Bone marrow (tissue), 2 donors: ENCODE results near the gene TSPAN14.
"Not testable (repeated sequence)": the region's sequence is repeated elsewhere in the genome, so short reads cannot be mapped to it uniquely, and the experiment has no call there.

Experiments
- DNase-seq, 2 donors: peaks; one replicate each; lab custom pipeline; 2025; lab: John Stamatoyannopoulos, UW

Gene TSPAN14

DNA sequence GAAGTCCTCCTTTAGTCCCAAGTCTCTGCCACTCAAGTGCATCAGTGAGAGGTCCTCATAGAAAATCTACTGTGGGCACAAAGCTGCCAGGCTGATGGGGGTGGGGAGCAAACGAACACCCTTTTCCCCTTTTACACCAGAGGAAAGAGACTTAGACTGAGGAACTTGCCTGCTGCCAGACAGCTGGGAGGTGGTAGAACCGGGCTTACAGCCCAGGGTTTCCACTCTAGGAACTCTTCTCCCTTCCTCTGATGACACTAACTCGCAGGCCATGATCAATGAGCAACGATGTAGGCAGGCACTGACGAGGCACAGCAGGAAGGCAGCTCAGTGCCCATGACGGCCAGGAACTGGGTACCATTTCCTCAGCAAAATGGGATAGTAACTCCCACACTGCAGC is 72.6 kb downstream of the TSPAN14 start:
- DNase-seq, result peak in 1 of 2 donors; percentile 68

DNA sequence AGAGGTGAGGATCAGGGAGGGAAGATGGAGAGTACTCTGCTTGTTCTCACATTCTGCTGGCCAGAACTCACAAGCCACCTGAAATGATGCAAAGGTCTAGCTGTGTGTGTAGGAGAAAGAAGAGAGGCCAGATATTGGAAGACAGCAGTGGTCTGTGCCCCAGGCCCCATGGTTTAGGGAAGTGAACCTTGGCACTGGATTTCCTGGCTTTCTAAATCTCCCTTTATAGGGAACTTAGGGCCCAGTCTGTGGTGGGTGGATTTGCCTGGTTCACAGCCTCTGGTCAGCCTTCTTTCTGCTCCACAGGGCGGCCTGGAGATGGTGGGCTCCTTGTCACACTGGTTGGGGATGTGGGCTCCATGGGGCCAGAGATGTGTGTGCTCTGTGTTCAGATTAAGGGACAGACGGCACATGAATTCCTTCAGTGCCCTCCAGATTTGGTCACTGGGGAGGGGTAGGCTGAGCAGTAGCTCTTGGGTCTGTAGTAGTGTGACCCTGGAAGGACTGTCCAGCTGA is 74.1 kb downstream of the TSPAN14 start:
- no peak for DNase-seq

DNA sequence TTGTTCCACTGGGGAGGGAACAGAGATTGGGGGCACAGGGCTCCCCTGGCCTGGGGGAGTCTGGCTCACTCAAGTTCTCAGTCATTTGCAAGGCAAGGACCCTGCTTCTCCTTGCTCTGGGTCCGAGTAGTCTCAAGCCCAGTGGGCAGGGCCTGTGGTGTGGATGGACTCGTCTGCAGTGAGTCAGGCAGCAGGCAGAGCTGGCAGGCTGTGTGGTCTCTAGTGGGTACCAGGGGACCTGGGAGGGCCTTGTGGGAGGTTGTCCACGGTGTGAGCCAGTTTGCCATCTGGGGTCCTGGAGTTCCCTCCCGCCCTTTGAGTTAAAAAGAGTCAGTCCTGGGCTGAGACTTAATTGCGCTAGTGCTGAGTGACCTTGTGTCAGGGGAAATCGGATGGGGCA is 74.8 kb downstream of the TSPAN14 start:
- no peak for DNase-seq

DNA sequence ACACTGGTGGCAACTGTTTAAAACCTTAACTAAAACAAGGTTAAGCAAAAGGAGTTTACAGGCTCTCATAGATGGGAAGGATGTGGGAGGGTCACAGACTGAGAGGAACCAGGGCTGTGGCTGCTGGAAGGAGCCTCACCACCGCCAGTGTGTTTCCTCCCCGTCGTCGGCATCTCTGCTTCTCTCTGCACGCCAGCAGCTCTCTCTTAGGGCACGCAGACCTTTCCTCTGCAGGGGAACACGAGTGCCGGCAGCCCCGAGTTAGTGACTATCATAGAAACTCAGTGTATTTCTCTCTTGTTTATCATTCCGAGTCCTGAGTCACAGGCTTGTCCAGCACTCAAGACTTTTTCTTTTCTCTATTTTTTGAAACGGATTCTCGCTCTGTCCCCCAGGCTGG is 75.5 kb downstream of the TSPAN14 start:
- DNase-seq, result peak in 1 of 2 donors; percentile 97

DNA sequence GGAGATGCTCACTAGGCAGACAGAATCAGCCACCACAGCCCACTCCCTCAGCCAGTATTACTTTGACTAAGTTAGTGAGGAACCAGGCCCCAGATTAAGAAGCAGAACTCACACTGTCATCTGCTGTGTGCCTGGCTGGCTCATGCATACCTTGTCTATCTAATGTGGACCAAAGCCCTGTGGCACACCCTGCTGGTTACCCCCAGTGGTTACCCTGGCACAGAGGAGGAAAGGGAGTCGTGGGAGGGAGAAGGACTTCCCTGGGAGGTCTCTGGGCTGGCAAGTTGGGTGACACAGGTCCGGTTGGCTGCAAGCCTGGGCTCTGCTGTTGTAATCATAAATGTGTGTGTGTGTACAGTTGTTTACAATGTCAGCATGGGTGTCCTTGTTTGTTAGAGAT is 76.1 kb downstream of the TSPAN14 start:
- DNase-seq, result peak in 1 of 2 donors; percentile 79

DNA sequence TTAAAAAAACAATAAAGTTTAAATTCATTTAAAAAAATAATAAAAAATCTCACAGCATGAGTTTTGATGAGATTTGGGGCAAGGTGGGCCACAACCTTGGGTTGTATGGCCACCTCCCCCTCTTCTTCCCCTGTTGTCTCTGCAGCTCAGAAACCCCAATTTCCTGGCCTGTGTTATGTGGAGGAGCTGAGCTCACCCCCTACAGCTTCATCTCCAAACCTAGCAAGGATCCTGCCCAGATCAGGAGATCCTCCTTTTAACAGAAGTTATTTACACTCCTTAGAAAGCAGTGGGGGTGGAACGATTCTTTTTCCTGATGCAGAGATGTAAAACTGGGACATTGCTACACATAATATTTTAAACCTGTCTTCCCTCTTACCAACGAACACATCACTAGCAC is 76.7 kb downstream of the TSPAN14 start:
- peak in 1 of 2 donors; percentile 46 for DNase-seq

- no peak for DNase-seq
These were observed 78.5 kb downstream of the TSPAN14 start for GRCh38 chr10:80532571-80532970.

GRCh38 chr10:80534059-80534458 is 79.9 kb downstream of the TSPAN14 start:
- not testable (repeated sequence) for DNase-seq

DNA sequence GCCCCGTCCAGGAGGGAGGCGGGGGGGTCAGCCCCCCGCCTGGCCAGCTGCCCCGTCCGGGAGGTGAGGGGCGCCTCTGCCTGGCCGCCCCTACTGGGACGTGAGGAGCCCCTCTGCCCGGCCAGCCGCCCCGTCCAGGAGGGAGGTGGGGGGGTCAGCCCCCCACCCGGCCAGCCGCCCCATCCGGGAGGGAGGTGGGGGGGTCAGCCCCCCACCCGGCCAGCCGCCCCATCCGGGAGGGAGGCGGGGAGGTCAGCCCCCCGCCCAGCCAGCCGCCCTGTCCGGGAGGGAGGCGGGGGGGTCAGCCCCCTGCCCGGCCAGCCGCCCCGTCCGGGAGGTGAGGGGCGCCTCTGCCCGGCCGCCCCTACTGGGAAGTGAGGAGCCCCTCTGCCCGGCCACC is 80.5 kb downstream of the TSPAN14 start:
- DNase-seq, result not testable (repeated sequence)

DNA sequence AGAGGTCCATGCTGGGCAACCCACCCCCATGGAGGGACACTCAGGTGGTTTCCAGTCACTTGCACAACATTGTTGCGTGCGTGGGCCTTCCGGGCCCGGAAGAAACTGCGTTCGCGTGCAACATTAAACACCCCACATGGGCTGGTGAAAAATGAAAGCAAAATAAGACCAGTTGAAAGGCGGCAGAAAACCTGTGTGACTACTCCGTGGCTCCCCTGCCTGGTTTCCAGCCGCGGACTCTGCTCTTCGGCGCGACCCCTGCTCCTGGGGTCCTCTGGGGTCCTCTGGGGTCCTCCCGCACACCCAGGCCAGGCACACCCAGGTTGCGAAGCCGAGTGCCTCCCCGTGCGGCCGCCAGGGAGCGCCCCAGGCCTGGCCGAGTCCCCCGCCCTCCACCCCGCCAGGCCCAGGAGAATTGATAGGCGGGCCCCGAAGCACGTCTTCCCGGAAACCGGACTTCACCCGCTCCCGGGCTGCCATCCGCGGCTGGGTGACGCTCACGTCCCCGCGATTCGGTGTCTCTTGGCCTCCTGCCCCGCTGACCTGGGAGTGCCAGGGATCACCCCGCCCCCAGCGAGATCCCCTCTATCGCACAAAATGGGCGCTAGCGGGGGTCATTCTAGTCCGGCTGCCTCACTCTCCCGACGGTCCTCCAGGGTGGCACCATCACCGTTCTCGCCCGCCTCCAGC is 81.7 kb downstream of the TSPAN14 start:
- DNase-seq, result peak in 1 of 2 donors; percentile 42

DNA sequence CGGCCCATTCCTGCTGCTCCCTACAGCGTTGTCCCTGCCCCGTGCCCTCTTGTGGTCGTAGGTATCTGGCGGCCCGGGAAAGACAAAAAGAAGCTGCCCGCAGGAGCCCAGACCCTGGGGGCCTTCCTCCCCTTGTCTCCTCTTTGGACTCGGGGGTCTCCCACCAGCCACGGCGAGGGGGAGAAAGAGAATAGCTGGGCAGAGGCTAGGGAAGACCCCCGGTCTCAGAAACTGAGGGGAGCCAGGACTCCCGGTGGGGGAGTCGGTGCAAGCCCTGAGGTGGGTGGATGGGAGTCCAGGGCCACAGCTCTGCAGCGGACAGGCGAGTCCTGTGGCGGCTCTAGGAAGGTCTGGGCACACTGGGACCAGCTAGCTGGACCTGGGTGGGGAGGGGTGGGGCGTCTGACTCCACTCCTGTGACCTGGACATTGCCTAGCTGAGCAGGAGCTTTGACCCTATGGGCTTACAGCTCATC is 82.3 kb downstream of the TSPAN14 start:
- no peak for DNase-seq

- DNase-seq, result no peak
These were observed 83.1 kb downstream of the TSPAN14 start for GRCh38 chr10:80537086-80537735.

DNA sequence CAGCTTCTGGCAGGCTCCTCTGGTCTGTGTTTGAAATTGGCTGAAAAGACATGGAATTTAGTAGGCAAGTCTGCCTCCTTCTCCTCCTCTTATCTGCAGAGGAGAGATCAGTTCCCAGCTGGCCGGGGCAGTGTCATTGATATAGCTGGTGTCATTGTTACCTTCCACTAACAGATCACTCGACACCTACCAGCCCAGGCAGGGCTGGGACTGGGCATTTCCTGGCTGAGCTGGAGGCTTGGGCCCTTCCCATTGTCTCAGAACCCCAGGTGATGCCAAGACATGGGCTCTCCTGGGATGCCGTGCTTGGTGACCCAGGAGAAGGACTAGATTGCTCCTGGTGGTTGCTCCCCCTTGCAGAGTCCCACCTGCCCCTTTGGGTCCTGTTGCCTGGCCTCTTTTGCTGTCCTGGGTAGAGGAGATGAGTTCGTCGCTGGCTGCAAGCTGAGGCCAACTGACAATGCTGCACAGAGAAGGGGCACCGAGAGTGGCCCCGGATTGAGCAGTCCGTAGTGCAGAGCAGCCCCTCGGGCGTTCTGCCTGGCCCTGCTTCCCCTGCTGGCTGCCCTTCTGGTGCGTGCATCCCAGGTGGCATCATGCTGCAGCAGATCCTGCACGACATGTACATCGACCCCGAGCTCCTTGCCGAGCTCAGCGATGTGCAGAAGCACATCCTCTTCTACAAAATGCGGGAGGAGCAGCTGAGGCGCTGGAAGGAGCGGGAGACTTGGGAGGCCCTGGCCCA is 83.8 kb downstream of the TSPAN14 start, which contains the start of gene SH2D4B:
TSS of gene SH2D4B (plus strand) at position 167 of the 745 bp plus-strand sequence. CDS start at position 597, 430 bp downstream.
- no peak for DNase-seq

DNA sequence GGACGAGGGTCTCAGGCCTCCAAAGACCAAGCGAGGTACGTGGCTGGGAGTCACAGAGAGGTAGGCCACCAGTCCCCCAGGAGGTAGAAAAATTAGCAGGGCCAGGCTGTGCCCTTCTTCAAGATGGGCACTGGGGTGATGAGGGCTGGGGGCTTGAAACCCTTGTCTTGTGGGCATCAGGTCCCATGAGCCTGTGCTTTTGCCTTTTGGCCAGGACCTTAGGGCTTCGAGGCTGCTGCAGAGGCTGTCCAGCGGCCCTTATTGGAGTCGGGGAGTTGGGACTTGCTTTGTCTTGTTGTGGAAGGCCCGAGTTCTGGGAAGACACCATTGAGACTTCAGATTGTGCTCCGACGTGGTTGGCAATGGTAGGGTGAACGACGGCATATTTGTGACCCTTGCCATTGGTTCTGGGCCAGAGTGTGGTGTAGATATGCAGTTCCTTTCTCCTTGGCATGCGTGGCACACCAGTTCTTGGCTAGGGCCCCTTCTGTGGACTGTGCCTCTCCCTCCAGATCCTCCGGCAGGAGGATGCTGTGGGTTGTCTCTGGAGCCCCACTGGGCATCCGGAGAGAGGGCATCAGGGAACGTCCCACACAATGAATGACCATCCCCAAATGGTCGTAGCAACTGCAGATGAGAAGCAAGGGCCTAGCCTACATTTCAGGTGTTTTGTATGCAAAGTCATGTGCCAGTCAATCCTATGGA is 84.5 kb downstream of the TSPAN14 start:
- no peak for DNase-seq

GRCh38 chr10:80539421-80540031 is 85.4 kb downstream of the TSPAN14 start:
- DNase-seq, result peak in 1 of 2 donors; percentile 51

DNA sequence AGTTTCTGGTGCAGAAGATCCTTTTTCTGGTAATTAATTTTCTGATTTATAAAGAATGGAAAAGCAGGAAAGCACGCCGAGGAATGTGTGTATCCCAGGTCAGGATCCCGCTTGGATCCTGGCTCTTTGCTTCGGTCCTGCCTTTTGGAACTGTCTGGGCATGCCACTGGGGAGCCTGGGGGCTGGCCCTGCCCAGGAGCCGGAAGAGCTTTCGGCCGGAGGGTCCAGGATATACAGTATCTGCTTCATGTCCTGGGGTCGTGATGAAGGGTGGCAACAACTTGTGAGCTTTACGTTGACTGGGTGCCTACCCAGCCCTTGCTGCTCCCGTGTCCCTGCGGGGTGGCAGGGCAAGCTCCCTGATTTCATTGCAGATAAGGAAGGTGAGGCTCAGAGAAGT is 86.0 kb downstream of the TSPAN14 start:
- no peak for DNase-seq

GRCh38 chr10:80540618-80540980 is 86.5 kb downstream of the TSPAN14 start:
- DNase-seq, result no peak

- DNase-seq, result peak in 1 of 2 donors; percentile 70
These were observed 87.1 kb downstream of the TSPAN14 start for GRCh38 chr10:80540981-80541750.

- no peak for DNase-seq
These were observed 87.9 kb downstream of the TSPAN14 start for GRCh38 chr10:80542053-80542452.

GRCh38 chr10:80542652-80543318 is 88.7 kb downstream of the TSPAN14 start:
- no peak for DNase-seq
